Lung (tissue), 12 donors: ENCODE results near the gene SPATA9. TPM values are rescaled to one million over a fixed set of nuclear protein-coding genes. Genes with fewer than 3 reads are reported as not detected.

Experiments used
- ATAC-seq: fragments of 200-7000 bp; cut with Tn5 transposase; one replicate; pipeline ENCODE4 v1.9.1; 2020; ENCODE audit warnings: moderate number of reproducible peaks; ENCODE audit not compliant: insufficient read depth, low FRiP score
- DNase-seq, 3 donors: peaks; one replicate each; pipeline ENCODE4 v3.0.0-alpha.2; 2013 to 2017
- H3K27ac ChIP-seq, 2 donors: one replicate each; pipeline ENCODE4 v1.5.1; 2013; ENCODE audit warnings: mild to moderate bottlenecking in 2 of 2, moderate library complexity in 2 of 2, control low read depth in 1 of 2, inconsistent platforms in 1 of 2, low read depth in 1 of 2, low read length in 1 of 2
- H3K27me3 ChIP-seq, 3 donors: one replicate each; pipeline ENCODE4 v1.5.1; 2013; ENCODE audit warnings: low read length in 2 of 3; ENCODE audit not compliant: control insufficient read depth in 3 of 3, insufficient read depth in 3 of 3
- H3K36me3 ChIP-seq, 4 donors: one replicate each; pipeline ENCODE4 v1.5.1; 2013; ENCODE audit warnings: low read length in 4 of 4, mild to moderate bottlenecking in 1 of 4, moderate library complexity in 1 of 4; ENCODE audit not compliant: control insufficient read depth in 4 of 4, insufficient read depth in 4 of 4
- H3K4me1 ChIP-seq, 5 donors: one replicate each; pipeline ENCODE4 v1.5.1; 2013; ENCODE audit warnings: low read length in 5 of 5, mild to moderate bottlenecking in 2 of 5, moderate library complexity in 1 of 5; ENCODE audit not compliant: control insufficient read depth in 5 of 5, insufficient read depth in 5 of 5
- H3K4me3 ChIP-seq: one replicate; pipeline ENCODE4 v1.5.1; 2013; ENCODE audit warnings: mild to moderate bottlenecking, control low read depth, moderate library complexity
- H3K9ac ChIP-seq, 2 donors: one replicate each; pipeline ENCODE4 v1.5.1; 2013; ENCODE audit warnings: low read length in 2 of 2, control low read depth in 1 of 2; ENCODE audit not compliant: insufficient read depth in 1 of 2
- H3K9me3 ChIP-seq, 4 donors: one replicate each; pipeline ENCODE4 v1.5.1; 2013; ENCODE audit warnings: low read length in 3 of 4, mild to moderate bottlenecking in 1 of 4, moderate library complexity in 1 of 4; ENCODE audit not compliant: control insufficient read depth in 4 of 4, insufficient read depth in 3 of 4
- CTCF ChIP-seq: IDR thresholded peaks from 2 replicates; pipeline ENCODE4 v1.5.1; 2012; ENCODE audit warnings: mild to moderate bottlenecking; ENCODE audit errors: control extremely low read depth, extremely low read depth
- WGBS, 2 donors: extraction: QIAGEN DNeasy Blood & Tissue Kit; methylation state at CpG; one replicate each; pipeline ENCODE4 v1.1.7; 2013; 5-methylcytosine and 5-hydroxymethylcytosine counted together
- polyA plus RNA-seq, 2 donors: library from polyadenylated mRNA; stranded (reverse); fragments of 200-250 nt; gene quantifications; one replicate each; pipeline ENCODE4 v1.2.1, GENCODE V29; 2013
- total RNA-seq, 2 donors: library from RNA; depleted of rRNA in 1 of 2; stranded (reverse); fragments of >200 nt in 1 of 2; gene quantifications; one replicate each; pipeline ENCODE4 v1.2.1, GENCODE V29; 2014 to 2021
- donor health status: control.
- donor health status: control.
- donor health status: Bipolar disorder and iron deficiency.
- donor health status: healthy.
- donor health status: DM: yes; HTN: yes; CAD: no.

The SPATA9 gene
- total and polyA plus RNA-seq, 4 donors, result 0.31 to 0.77 (median 0.40) TPM; not detected in 1

GRCh38 chr5:95654196-95654595 is 28.6 kb downstream of the SPATA9 start:
- H3K36me3 ChIP-seq, result peaks cover 0 to 5% (median 0%) of the 10 kb centered on the region in 4 donors
- WGBS, 2 donors, result 97 to 99% methylated on average over 3 of the region's 3 CpGs

DNA sequence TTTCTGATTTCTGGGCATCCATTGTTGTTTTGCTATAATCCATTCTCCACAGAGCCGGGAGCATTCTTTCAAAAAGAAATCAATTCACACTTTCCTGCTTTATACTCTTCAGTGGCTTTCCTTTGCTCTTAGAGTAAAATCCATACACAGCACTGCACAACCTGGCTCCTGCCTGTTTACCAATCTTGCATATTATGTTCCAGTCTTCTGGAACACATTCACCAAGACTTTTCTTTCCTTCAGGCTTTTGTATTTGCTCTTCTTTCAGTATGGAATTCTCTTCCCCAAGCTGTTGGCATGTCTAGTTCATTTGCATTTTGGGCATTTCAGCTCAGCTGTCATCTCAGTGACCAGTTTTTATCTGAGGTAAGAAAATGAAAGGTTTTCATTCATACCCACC is 29.9 kb downstream of the SPATA9 start:
- no peak overlapping the region for H3K9ac ChIP-seq
- H3K27ac ChIP-seq, result no peak overlapping the region
- peaks cover 0 to 5% (median 0%) of the 10 kb centered on the region in 4 donors for H3K36me3 ChIP-seq
- H3K27me3 ChIP-seq, result no peaks in the 10 kb centered on the region
- 85 to 92% methylated on average over 1 of the region's 1 CpG for WGBS, 2 donors
- H3K4me1 ChIP-seq, result peaks cover 0 to 3% (median 0%) of the 10 kb centered on the region in 5 donors
- H3K9me3 ChIP-seq, result no peaks in the 10 kb centered on the region
- no peak for ATAC-seq
- no peak for TF ChIP-seq CTCF
- H3K4me3 ChIP-seq, result no peak overlapping the region
- DNase-seq, result no peak

More at GRCh38 chr5:95654196-95654595, 28.6 kb downstream of the SPATA9 start:
- Histone ChIP-seq H3K9ac (no peak overlapping the region), H3K4me1 (peaks cover 0 to 2% (median 0%) of the 10 kb centered on the region in 5 donors), H3K4me3 (no peak overlapping the region), H3K27me3 (no peaks in the 10 kb centered on the region), H3K9me3 (no peaks in the 10 kb centered on the region), H3K27ac (no peak overlapping the region)
- DNase-seq (no peak), ATAC-seq (no peak)
- TF ChIP-seq CTCF, result no peak

DNA sequence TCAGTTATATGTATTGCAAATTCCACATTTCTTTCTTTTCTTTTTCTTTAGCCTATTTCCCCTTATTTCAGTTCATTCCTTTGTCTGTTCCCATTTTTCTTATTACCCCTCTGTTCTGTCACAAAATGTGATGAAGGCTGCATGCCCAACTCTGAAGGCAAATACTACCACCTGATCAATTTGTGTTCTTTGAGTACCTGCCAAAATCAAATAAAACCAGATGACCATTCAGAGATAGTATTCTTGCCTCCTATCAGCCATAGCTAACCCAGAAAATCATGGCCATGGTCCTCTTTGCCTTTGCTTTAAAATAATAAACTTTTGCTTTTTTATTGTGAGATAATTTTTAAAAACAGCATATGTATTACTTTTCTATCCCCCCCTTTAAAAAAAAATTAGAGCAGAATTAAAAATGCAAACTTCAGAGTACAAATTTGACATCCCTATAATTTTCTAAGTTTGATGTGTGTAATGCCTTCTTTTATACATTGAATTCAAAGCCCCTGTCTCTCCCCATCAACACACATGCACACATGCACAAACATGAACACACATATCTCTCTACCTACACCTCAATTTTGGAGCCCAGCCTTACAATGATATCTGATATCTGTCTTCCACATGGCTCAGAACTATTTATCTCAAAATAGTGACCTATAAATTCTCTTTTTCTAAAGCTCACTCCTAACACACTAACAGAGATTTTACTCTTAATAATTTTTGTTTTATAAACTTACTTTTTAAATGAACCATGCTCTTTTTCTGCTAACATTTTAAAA is 32.8 kb downstream of the SPATA9 start:
- H3K36me3 ChIP-seq, result peaks cover 0 to 5% (median 0%) of the 10 kb centered on the region in 4 donors
- no peak overlapping the region for H3K4me3 ChIP-seq
- peaks cover 0 to 10% (median 3%) of the 10 kb centered on the region in 5 donors for H3K4me1 ChIP-seq
- no peaks in the 10 kb centered on the region for H3K27me3 ChIP-seq
- DNase-seq, result no peak
- H3K9ac ChIP-seq, result no peak overlapping the region
- no peak overlapping the region for H3K27ac ChIP-seq
- no peak for ATAC-seq
- no peaks in the 10 kb centered on the region for H3K9me3 ChIP-seq
- TF ChIP-seq CTCF, result no peak
